Trophoblast cell (in vitro differentiated cells and primary cell): ENCODE measurements around the gene TNNI3K.

ENCODE experiments used
- DNase-seq, 2 donors: peaks; one replicate each; pipeline ENCODE4 v3.0.0-alpha.2; 2016
- H2AFZ ChIP-seq: 2 replicates; pipeline ENCODE4 v1.6.1; 2013; ENCODE audit warnings: low read length, moderate library complexity, mild to moderate bottlenecking; ENCODE audit not compliant: insufficient read depth, poor library complexity
- H2AK5ac ChIP-seq: 2 replicates; pipeline ENCODE4 v1.6.1; 2013; ENCODE audit warnings: mild to moderate bottlenecking, low read length
- H2BK120ac ChIP-seq: 2 replicates; pipeline ENCODE4 v1.6.1; 2013; ENCODE audit warnings: low read length, mild to moderate bottlenecking, moderate library complexity; ENCODE audit not compliant: insufficient read depth, poor library complexity
- H2BK12ac ChIP-seq: 2 replicates; pipeline ENCODE4 v1.6.1; 2013; ENCODE audit warnings: mild to moderate bottlenecking, low read length, moderate library complexity
- H2BK5ac ChIP-seq: 2 replicates; pipeline ENCODE4 v1.6.1; 2013; ENCODE audit warnings: low read length, low read depth, moderate library complexity, mild to moderate bottlenecking; ENCODE audit not compliant: poor library complexity
- H3K14ac ChIP-seq: 2 replicates; pipeline ENCODE4 v1.6.1; 2013; ENCODE audit warnings: mild to moderate bottlenecking, low read length
- H3K18ac ChIP-seq: 2 replicates; pipeline ENCODE4 v1.6.1; 2013; ENCODE audit warnings: mild to moderate bottlenecking, low read length
- H3K23ac ChIP-seq: 2 replicates; pipeline ENCODE4 v1.6.1; 2013; ENCODE audit warnings: low read length
- H3K27ac ChIP-seq: 2 replicates; pipeline ENCODE4 v1.5.1; 2013; ENCODE audit warnings: low read depth, mild to moderate bottlenecking, inconsistent platforms, low read length, moderate library complexity
- H3K27me3 ChIP-seq: 2 replicates; pipeline ENCODE4 v1.6.1; 2013; ENCODE audit warnings: inconsistent platforms, mild to moderate bottlenecking, low read length, moderate library complexity; ENCODE audit not compliant: insufficient read depth
- H3K36me3 ChIP-seq, 2 experiments: 1 replicate in 1 of 2; 2 replicates in 1 of 2; pipeline ENCODE4 v1.6.1; 2013; ENCODE audit warnings: low read length in 2 of 2, mild to moderate bottlenecking in 2 of 2, moderate library complexity in 1 of 2; ENCODE audit not compliant: insufficient read depth in 2 of 2, control insufficient read depth in 1 of 2
- H3K4ac ChIP-seq: 2 replicates; pipeline ENCODE4 v1.6.1; 2013; ENCODE audit warnings: low read depth, mild to moderate bottlenecking, low read length, moderate library complexity
- H3K4me1 ChIP-seq, 2 experiments: 1 replicate in 1 of 2; 2 replicates in 1 of 2; pipeline ENCODE4 v1.6.1; 2013; ENCODE audit warnings: low read length in 2 of 2, mild to moderate bottlenecking in 2 of 2, moderate library complexity in 1 of 2; ENCODE audit not compliant: insufficient read depth in 2 of 2, control insufficient read depth in 1 of 2
- H3K4me2 ChIP-seq: 2 replicates; pipeline ENCODE4 v1.6.1; 2013; ENCODE audit warnings: inconsistent platforms, mild to moderate bottlenecking, low read length, moderate library complexity
- H3K4me3 ChIP-seq: 2 replicates; pipeline ENCODE4 v1.5.1; 2013; ENCODE audit warnings: mild to moderate bottlenecking, low read depth, low read length, inconsistent platforms
- H3K79me1 ChIP-seq: one replicate; pipeline ENCODE4 v1.6.1; 2013; ENCODE audit warnings: low read length
- H3K79me2 ChIP-seq: 2 replicates; pipeline ENCODE4 v1.6.1; 2013; ENCODE audit warnings: low read length, mild to moderate bottlenecking; ENCODE audit not compliant: control insufficient read depth, insufficient read depth, poor library complexity
- H3K9ac ChIP-seq: 2 replicates; pipeline ENCODE4 v1.6.1; 2013; ENCODE audit warnings: mild to moderate bottlenecking, low read length
- H3K9me3 ChIP-seq: 2 replicates; pipeline ENCODE4 v1.6.1; 2013; ENCODE audit warnings: low read depth, mild to moderate bottlenecking, control low read depth, inconsistent platforms, low read length; ENCODE audit not compliant: insufficient read depth
- H4K12ac ChIP-seq: 2 replicates; pipeline ENCODE4 v1.6.1; 2013; ENCODE audit warnings: low read depth, mild to moderate bottlenecking, low read length, moderate library complexity
- H4K8ac ChIP-seq: 2 replicates; pipeline ENCODE4 v1.6.1; 2013; ENCODE audit warnings: low read depth, mild to moderate bottlenecking, low read length, moderate library complexity
- H4K91ac ChIP-seq: one replicate; pipeline ENCODE4 v1.6.1; 2013; ENCODE audit warnings: low read depth, mild to moderate bottlenecking, low read length, moderate library complexity
- WGBS: extraction: QIAGEN DNeasy Blood & Tissue Kit; methylation state at CpG from one replicate; pipeline ENCODE4 v1.1.7; 2013; ENCODE audit warnings: missing lambda C conversion rate; ENCODE audit not compliant: insufficient read length, insufficient coverage; ENCODE audit errors: extremely low coverage; 5-methylcytosine and 5-hydroxymethylcytosine counted together

Gene TNNI3K

DNA sequence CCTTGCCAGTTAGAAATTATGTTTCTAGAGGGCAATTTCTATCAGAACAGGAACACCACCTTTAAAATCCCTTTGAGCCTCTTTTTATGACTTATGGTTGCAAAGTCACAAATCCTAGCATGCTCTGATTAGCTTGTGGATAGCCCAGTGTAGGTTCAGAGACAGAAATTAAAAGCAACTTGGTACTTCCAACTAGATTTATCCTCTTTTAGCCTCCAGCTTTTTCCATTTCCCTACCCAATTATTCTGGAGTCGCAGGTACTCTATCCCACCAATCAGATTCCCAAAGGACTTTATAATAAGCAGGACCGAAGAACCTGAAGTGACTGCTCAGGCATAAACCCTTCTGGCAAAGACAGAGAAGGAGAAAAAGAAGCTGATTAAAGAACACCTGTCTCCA is 310.6 kb downstream of the TNNI3K start:
- H3K4ac ChIP-seq = no peak overlapping the region
- H3K4me3 ChIP-seq = no peak overlapping the region
- H2BK5ac ChIP-seq = no peak overlapping the region
- H2BK120ac ChIP-seq = no peak overlapping the region
- H3K27ac ChIP-seq = no peak overlapping the region
- H4K8ac ChIP-seq = no peak overlapping the region
- no peak overlapping the region for H3K9ac ChIP-seq
- no peak overlapping the region for H3K18ac ChIP-seq
- no peaks in the 10 kb centered on the region for H3K79me1 ChIP-seq
- H3K14ac ChIP-seq = no peak overlapping the region
- no peaks in the 10 kb centered on the region for H3K36me3 ChIP-seq
- H3K79me2 ChIP-seq = no peaks in the 10 kb centered on the region
- no CpG with 5 or more reads among the region's 2 CpGs for WGBS
- no peak overlapping the region for H3K4me2 ChIP-seq
- no peak overlapping the region for H2AFZ ChIP-seq
- no peak overlapping the region for H3K23ac ChIP-seq
- no peak overlapping the region for H4K91ac ChIP-seq
- no peak overlapping the region for H2BK12ac ChIP-seq
- no peaks in the 10 kb centered on the region for H3K9me3 ChIP-seq
- no peak overlapping the region for H2AK5ac ChIP-seq
- no peaks in the 10 kb centered on the region for H3K27me3 ChIP-seq
- DNase-seq = no peak
- no peak overlapping the region for H4K12ac ChIP-seq
- H3K4me1 ChIP-seq = no peaks in the 10 kb centered on the region

DNA sequence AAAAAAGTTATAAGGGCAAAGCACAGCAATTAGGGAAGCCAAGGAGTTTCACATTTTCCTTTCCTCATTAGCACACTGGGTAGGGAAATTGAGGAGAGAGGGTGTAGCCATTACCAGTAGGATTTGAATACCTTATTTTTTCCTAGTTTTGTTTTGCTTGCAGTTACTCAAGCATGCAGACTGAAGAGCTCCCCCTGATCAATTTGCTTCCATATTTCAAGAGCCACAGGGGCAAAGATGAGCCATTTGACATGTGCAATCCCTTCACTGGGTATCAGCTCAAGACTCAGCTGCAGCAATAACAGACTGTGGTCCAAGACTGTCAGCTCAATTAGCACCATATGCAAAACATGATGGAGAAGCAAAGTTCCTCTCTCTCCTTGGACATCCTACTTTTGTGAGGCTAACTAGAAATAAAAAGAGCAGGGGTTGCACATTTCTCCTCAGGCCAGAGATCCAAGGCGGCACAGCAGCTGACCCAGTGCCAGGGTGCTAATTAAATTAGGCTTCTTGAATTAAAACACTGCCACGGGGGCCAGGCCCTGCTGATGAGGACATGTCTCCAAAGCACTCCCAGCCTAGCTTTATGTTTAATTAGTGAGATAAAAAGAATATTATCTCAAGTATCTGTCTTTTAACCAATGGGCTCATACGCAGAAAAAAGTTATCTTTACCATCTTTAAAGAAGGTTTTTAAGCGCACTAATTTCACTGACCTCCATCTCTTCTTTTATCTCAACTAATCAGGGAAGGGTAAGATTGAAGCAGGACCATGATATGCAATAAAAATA is 314.0 kb downstream of the TNNI3K start:
- no peak overlapping the region for H3K4me2 ChIP-seq
- no peak overlapping the region for H3K18ac ChIP-seq
- no CpG with 5 or more reads among the region's 4 CpGs for WGBS
- no peaks in the 10 kb centered on the region for H3K36me3 ChIP-seq
- no peak overlapping the region for H2BK120ac ChIP-seq
- no peak overlapping the region for H3K14ac ChIP-seq
- no peak overlapping the region for H2BK12ac ChIP-seq
- no peak overlapping the region for H3K9ac ChIP-seq
- no peak overlapping the region for H3K23ac ChIP-seq
- no peaks in the 10 kb centered on the region for H3K4me1 ChIP-seq
- no peak for DNase-seq
- no peak overlapping the region for H4K91ac ChIP-seq
- no peak overlapping the region for H3K4ac ChIP-seq
- no peak overlapping the region for H2AFZ ChIP-seq
- no peaks in the 10 kb centered on the region for H3K79me2 ChIP-seq
- no peaks in the 10 kb centered on the region for H3K27me3 ChIP-seq
- no peaks in the 10 kb centered on the region for H3K79me1 ChIP-seq
- H4K8ac ChIP-seq = no peak overlapping the region
- H2AK5ac ChIP-seq = no peak overlapping the region
- no peaks in the 10 kb centered on the region for H3K9me3 ChIP-seq
- no peak overlapping the region for H2BK5ac ChIP-seq
- no peak overlapping the region for H3K4me3 ChIP-seq
- no peak overlapping the region for H4K12ac ChIP-seq
- H3K27ac ChIP-seq = no peak overlapping the region

DNA sequence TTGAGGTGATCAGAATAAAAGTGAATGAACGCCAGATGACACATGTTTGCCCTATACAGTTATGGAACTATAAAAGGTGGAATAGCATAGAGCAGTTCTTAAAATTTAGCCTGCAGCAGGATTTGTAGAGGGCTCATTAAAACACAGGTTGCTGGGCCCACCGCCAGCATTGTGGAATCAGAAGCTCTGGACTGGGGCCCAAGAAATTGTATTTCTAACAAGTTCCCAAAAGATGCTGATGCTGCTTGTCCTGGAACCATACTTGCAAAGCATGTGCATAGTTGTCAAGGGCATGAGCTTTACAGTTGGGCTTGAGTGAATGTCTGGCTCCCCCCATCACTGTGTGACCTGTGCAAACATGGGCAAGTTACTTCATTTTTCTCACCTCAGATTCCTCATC is 314.7 kb downstream of the TNNI3K start:
- no peaks in the 10 kb centered on the region for H3K79me2 ChIP-seq
- H2BK12ac ChIP-seq = no peak overlapping the region
- no peaks in the 10 kb centered on the region for H3K36me3 ChIP-seq
- no CpG with 5 or more reads among the region's 2 CpGs for WGBS
- no peak overlapping the region for H3K9ac ChIP-seq
- H2BK5ac ChIP-seq = no peak overlapping the region
- H3K4ac ChIP-seq = no peak overlapping the region
- no peak overlapping the region for H3K4me2 ChIP-seq
- no peak overlapping the region for H3K18ac ChIP-seq
- no peak overlapping the region for H3K23ac ChIP-seq
- H3K79me1 ChIP-seq = no peaks in the 10 kb centered on the region
- no peaks in the 10 kb centered on the region for H3K9me3 ChIP-seq
- no peak overlapping the region for H2BK120ac ChIP-seq
- DNase-seq = no peak
- no peaks in the 10 kb centered on the region for H3K27me3 ChIP-seq
- H4K12ac ChIP-seq = no peak overlapping the region
- H3K27ac ChIP-seq = no peak overlapping the region
- H4K8ac ChIP-seq = no peak overlapping the region
- H3K4me1 ChIP-seq = no peaks in the 10 kb centered on the region
- no peak overlapping the region for H2AFZ ChIP-seq
- no peak overlapping the region for H4K91ac ChIP-seq
- no peak overlapping the region for H3K14ac ChIP-seq
- H3K4me3 ChIP-seq = no peak overlapping the region
- H2AK5ac ChIP-seq = no peak overlapping the region

DNA sequence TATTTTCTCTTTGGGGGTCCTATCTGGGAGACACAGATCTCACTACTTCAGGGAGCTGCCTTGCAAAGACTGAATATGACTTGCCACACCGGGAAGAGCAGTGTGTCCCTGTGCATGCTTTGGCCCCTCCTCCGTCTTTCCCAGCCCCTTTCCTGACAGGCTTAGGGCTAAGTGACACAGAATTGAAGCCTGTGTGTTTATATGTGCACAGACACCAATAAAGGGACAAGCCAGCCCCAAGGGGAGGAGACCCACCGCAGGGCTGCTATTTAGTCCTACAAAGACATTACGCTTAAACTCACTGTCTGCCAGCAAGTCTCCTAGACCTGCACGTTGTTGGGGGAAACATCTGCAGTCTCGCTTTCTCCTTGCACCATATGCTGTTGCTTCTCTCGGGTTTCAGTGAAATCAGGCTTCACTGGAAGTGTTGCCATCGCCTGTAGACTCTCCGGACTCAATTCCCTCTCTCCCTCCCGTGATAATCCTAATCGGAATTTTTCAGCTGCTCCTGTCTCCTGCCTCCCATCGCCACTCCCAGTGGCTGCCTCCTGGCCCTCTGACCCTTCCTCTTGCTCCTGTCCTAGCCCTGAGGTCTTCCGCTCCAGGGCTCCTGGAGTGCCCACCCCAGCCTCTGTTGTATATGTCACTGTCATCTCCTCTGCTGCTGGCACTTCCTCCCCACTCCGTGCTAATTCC is 335.8 kb downstream of the TNNI3K start:
- Histone ChIP-seq H4K91ac (no peak overlapping the region), H4K8ac (no peak overlapping the region), H3K4me1 (no peaks in the 10 kb centered on the region), H2AK5ac (no peak overlapping the region), H3K36me3 (no peaks in the 10 kb centered on the region), H2BK12ac (no peak overlapping the region), H3K18ac (no peak overlapping the region), H2BK120ac (no peak overlapping the region), H2BK5ac (no peak overlapping the region), H3K14ac (no peak overlapping the region), H3K23ac (no peak overlapping the region), H3K27ac (no peak overlapping the region), H3K79me1 (no peaks in the 10 kb centered on the region), H3K9ac (no peak overlapping the region), H3K4ac (no peak overlapping the region), H4K12ac (no peak overlapping the region), H3K4me3 (no peak overlapping the region), H2AFZ (no peak overlapping the region), H3K9me3 (no peaks in the 10 kb centered on the region), H3K79me2 (no peaks in the 10 kb centered on the region), H3K27me3 (no peaks in the 10 kb centered on the region), H3K4me2 (no peak overlapping the region)
- no CpG with 5 or more reads among the region's 14 CpGs for WGBS
- no peak for DNase-seq
